HUES48 (cell line): ENCODE measurements around the gene ZNF846.
"Not testable (repeated sequence)": the region's sequence is repeated elsewhere in the genome, so short reads cannot be mapped to it uniquely, and the experiment has no call there.

Experiments
- H3K27ac ChIP-seq: one replicate; pipeline ENCODE4 v1.7.0; 2013; ENCODE audit warnings: low read depth, low read length, inconsistent platforms
- H3K27me3 ChIP-seq: 2 replicates; pipeline ENCODE4 v1.6.1; 2013; ENCODE audit warnings: mild to moderate bottlenecking, low read length; ENCODE audit not compliant: control insufficient read depth, insufficient read depth
- H3K36me3 ChIP-seq: 2 replicates; pipeline ENCODE4 v1.6.1; 2013; ENCODE audit warnings: low read length; ENCODE audit not compliant: control insufficient read depth, insufficient read depth
- H3K4me1 ChIP-seq: 2 replicates; pipeline ENCODE4 v1.6.1; 2013; ENCODE audit warnings: mild to moderate bottlenecking, low read length; ENCODE audit not compliant: control insufficient read depth, insufficient read depth
- H3K4me3 ChIP-seq: 2 replicates; pipeline ENCODE4 v1.5.1; 2013; ENCODE audit warnings: mild to moderate bottlenecking, low read depth, low read length
- H3K9ac ChIP-seq: 2 replicates; pipeline ENCODE4 v1.6.1; 2013; ENCODE audit warnings: mild to moderate bottlenecking, low read depth, low read length, moderate library complexity
- H3K9me3 ChIP-seq: 2 replicates; pipeline ENCODE4 v1.6.1; 2013; ENCODE audit warnings: low read length; ENCODE audit not compliant: control insufficient read depth, insufficient read depth

ZNF846 gene

GRCh38 chr19:9782338-9782737 lies 13.8 kb upstream of the ZNF846 start:
- no peak overlapping the region for H3K9ac ChIP-seq
- H3K4me3 ChIP-seq = no peak overlapping the region
- no peaks in the 10 kb centered on the region for H3K36me3 ChIP-seq
- H3K4me1 ChIP-seq = peaks cover 6% of the 10 kb centered on the region
- H3K27ac ChIP-seq = no peak overlapping the region
- no peaks in the 10 kb centered on the region for H3K27me3 ChIP-seq
- H3K9me3 ChIP-seq = no peaks in the 10 kb centered on the region

GRCh38 chr19:9757544-9758501 lies 10.7 kb downstream of the ZNF846 start:
- Histone ChIP-seq H3K9ac (no peak overlapping the region), H3K4me3 (no peak overlapping the region), H3K9me3 (peaks cover 72% of the 10 kb centered on the region), H3K27me3 (no peaks in the 10 kb centered on the region), H3K4me1 (no peaks in the 10 kb centered on the region), H3K27ac (no peak overlapping the region), H3K36me3 (peaks cover 37% of the 10 kb centered on the region)

GRCh38 chr19:9752701-9753443 lies 15.7 kb downstream of the ZNF846 start:
- H3K9me3 ChIP-seq = peaks cover 67% of the 10 kb centered on the region
- no peak overlapping the region for H3K4me3 ChIP-seq
- H3K27me3 ChIP-seq = no peaks in the 10 kb centered on the region
- H3K9ac ChIP-seq = no peak overlapping the region
- H3K4me1 ChIP-seq = no peaks in the 10 kb centered on the region
- H3K36me3 ChIP-seq = peaks cover 9% of the 10 kb centered on the region
- no peak overlapping the region for H3K27ac ChIP-seq

- Histone ChIP-seq H3K27me3 (no peaks in the 10 kb centered on the region), H3K4me1 (no peaks in the 10 kb centered on the region), H3K36me3 (no peaks in the 10 kb centered on the region), H3K9ac (no peak overlapping the region), H3K27ac (no peak overlapping the region), H3K4me3 (no peak overlapping the region), H3K9me3 (peaks cover 53% of the 10 kb centered on the region)
Measured at GRCh38 chr19:9751446-9751845, 17.1 kb downstream of the ZNF846 start.

- H3K27ac ChIP-seq = no peak overlapping the region
- no peaks in the 10 kb centered on the region for H3K27me3 ChIP-seq
- H3K36me3 ChIP-seq = no peaks in the 10 kb centered on the region
- no peak overlapping the region for H3K4me3 ChIP-seq
- H3K9me3 ChIP-seq = peaks cover 49% of the 10 kb centered on the region
- H3K9ac ChIP-seq = no peak overlapping the region
- no peaks in the 10 kb centered on the region for H3K4me1 ChIP-seq
Measured at GRCh38 chr19:9741476-9742171, 26.9 kb downstream of the ZNF846 start.

- Histone ChIP-seq H3K27ac (no peak overlapping the region), H3K9ac (no peak overlapping the region), H3K27me3 (no peaks in the 10 kb centered on the region), H3K36me3 (no peaks in the 10 kb centered on the region), H3K4me3 (no peak overlapping the region), H3K4me1 (no peaks in the 10 kb centered on the region), H3K9me3 (peaks cover 28% of the 10 kb centered on the region)
Measured at GRCh38 chr19:9735986-9736385, 32.6 kb downstream of the ZNF846 start.

- H3K9me3 ChIP-seq, H3K36me3 ChIP-seq, H3K4me1 ChIP-seq, H3K9ac ChIP-seq, H3K27me3 ChIP-seq, H3K27ac ChIP-seq, H3K4me3 ChIP-seq: not testable (repeated sequence)
Measured at GRCh38 chr19:9730056-9730455, 38.5 kb downstream of the ZNF846 start.

- Histone ChIP-seq H3K27me3 (no peaks in the 10 kb centered on the region), H3K4me1 (no peaks in the 10 kb centered on the region), H3K4me3 (no peak overlapping the region), H3K9me3 (peaks cover 11% of the 10 kb centered on the region; the same call in 1 of the 2 replicates), H3K27ac (no peak overlapping the region), H3K36me3 (no peaks in the 10 kb centered on the region), H3K9ac (no peak overlapping the region)
Measured at GRCh38 chr19:9729162-9729561, 39.4 kb downstream of the ZNF846 start.

GRCh38 chr19:9727644-9728043 lies 40.9 kb downstream of the ZNF846 start:
- Histone ChIP-seq H3K9me3 (peaks cover 14% of the 10 kb centered on the region; the same call in 1 of the 2 replicates), H3K27me3 (no peaks in the 10 kb centered on the region), H3K27ac (no peak overlapping the region), H3K4me1 (no peaks in the 10 kb centered on the region), H3K4me3 (no peak overlapping the region), H3K9ac (no peak overlapping the region), H3K36me3 (no peaks in the 10 kb centered on the region)

GRCh38 chr19:9725508-9726201 lies 42.9 kb downstream of the ZNF846 start:
- not testable (repeated sequence) for H3K4me1 ChIP-seq, H3K36me3 ChIP-seq, H3K27ac ChIP-seq, H3K9ac ChIP-seq, H3K4me3 ChIP-seq, H3K27me3 ChIP-seq
- H3K9me3 ChIP-seq = peaks cover 14% of the 10 kb centered on the region; the same call in 1 of the 2 replicates
